Measurements from ENCODE around the gene UBE2QL1. TPM values are rescaled to one million over a fixed set of nuclear protein-coding genes. Genes with fewer than 3 reads are reported as not detected.

Gene UBE2QL1
- total RNA-seq, 2 experiments from 2014 or later = 0.10 TPM

DNA sequence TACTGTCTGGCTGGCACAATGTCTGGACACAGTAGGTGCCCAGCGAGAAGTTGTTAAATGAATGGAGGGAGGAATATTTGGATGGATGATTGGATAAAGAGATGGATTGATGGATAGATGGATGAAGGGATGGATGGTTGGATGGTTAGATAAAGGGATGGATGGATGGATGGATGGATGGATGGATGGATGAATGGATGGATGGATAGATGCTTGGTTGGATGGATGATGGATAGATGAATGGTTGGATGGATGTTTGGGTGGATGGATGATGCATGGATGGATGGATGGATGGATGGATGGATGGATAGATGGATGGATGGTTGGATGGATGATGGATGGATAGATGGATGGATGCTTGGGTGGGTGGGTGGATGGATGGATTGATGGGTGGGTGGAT is 90.4 kb downstream of the UBE2QL1 start:
- Mint-ChIP-seq H3K36me3 (ENCODE audit: low read depth) (no peaks in the 10 kb centered on the region), H3K27ac (no peak overlapping the region)
- POLR2A ChIA-PET = no interaction called here

DNA sequence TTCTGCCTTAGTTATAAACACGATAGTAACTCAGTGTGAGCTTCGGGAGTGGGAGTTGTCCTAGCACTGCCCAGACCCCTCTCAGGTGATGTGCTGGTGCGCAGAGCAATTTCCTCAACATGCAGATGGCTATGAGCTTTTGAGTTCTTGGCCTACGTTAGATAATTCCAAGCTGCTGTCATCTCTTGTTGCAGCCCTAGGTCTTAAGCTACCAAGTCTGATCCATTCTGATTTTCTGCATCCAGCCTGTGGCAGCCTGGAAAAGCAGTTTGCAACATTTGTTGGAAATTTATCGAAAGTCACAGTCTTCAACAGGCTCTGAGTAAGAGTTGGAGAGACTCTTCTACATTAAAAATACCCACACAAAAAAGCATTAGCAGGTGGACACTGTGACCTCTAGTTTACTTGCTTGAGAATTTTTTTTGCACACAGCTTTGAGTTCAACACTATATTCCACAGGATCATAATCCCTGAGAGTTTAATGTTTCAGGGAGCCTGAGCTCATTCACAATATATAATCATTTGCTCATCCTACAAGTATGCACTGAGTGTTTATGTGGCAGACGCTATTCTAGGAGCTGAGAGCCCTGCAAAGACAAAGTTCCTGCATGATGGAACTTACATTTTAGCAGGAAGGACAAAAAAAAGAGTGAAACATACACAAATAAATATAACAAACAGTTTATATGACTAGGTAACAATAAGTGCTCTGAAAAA is 91.6 kb downstream of the UBE2QL1 start:
- CTCF ChIA-PET = no interaction called here
- Mint-ChIP-seq H3K27ac (no peak overlapping the region), H3K27me3 (peaks cover 8% of the 10 kb centered on the region), H3K4me1 (no peaks in the 10 kb centered on the region), H3K36me3 (ENCODE audit: low read depth) (no peaks in the 10 kb centered on the region), H3K9me3 (no peaks in the 10 kb centered on the region), H3K4me3 (no peak overlapping the region)
- no peak for DNase-seq
- POLR2A ChIA-PET = no interaction called here

More for the DNA sequence above, 90.4 kb downstream of the UBE2QL1 start:
- Mint-ChIP-seq H3K9me3 (no peaks in the 10 kb centered on the region), H3K4me3 (no peak overlapping the region), H3K27me3 (peaks cover 14% of the 10 kb centered on the region), H3K4me1 (no peaks in the 10 kb centered on the region)
- CTCF ChIA-PET = no interaction called here
- no peak for DNase-seq

DNA sequence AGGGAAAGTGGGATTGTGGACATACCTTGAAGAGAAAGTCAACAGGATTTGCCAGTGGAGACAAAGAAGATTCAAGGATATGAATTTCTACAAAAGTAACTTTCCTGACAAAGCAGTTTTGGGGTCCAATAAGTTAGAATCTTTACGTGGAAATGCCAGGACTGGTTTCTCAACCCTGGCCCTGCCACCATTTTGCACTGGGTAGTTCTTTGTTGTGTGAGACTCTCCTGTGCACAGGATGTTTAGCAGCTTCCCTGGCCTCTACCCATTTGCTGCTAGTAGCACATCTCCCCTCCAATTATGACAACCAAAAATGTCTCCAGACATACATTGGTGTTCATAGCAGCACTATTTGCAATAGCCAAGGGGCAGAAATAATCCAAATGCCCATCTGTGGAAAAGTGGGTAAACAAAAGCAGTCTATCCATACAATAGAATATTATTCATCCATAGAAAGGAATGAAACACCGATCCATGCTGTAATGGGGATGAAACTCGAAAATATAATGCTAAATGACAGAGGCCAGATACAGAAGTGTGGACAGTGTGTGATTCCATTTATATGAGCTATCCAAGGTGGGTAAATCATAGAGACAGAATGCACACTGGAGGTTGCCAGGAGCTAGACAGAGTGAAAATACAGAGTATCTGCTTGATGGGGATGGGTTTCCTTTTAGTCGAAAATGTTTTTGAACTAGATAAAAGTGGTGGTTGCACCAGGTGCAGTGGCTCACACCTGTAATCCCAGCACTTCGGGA is 92.8 kb downstream of the UBE2QL1 start:
- Mint-ChIP-seq H3K4me3 (no peak overlapping the region), H3K36me3 (ENCODE audit: low read depth) (no peaks in the 10 kb centered on the region), H3K27ac (no peak overlapping the region), H3K4me1 (no peaks in the 10 kb centered on the region), H3K9me3 (no peaks in the 10 kb centered on the region), H3K27me3 (peaks cover 7% of the 10 kb centered on the region)
- no peak for DNase-seq
- POLR2A ChIA-PET = no interaction called here
- CTCF ChIA-PET = no interaction called here

DNA sequence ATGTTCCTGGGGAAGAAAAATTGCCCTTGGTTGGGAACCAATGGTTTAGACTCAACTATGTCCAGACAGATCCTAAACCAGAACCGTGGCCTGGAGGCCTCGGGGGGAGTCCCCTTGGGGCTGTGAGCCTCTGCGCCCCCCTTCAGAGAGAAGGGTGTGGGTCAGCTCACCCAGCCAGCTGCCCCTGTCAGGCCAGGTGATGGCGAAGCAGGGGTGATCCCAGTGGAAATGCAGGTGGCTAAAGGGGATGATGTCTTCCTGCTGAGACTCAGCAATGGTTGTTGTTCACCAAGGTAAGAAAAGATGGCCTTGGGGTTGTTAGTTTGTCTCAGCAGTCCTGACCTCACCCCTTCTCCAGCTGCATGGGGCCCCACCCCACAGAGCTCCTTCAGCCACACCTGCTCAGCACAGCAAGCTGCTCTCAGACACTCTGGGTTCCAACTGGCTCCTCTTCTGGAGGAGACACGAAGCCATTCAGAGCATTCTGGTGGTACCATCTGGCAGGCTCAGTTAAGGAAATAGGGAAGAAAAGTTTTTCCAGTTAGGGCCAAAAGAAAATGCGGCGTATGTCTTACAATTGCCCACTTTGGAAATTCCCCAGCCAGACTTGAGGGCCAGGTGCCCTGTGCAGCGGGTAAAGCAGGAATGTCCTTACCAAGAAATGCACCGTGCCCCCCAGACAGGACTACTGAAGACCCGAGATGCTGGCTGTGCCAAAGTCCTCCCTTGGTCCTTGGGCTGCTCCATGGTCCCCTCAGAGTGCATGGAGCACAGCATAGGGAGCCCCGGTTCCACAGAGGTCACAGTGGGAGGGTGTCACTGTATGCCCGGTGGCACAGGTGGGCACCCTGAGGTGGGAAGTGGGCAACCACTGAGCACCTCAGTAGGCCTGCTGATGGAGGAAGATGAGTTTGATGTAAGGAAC is 94.0 kb downstream of the UBE2QL1 start:
- Mint-ChIP-seq H3K36me3 (ENCODE audit: low read depth) (no peaks in the 10 kb centered on the region), H3K4me1 (no peaks in the 10 kb centered on the region), H3K4me3 (no peak overlapping the region), H3K9me3 (no peaks in the 10 kb centered on the region), H3K27ac (no peak overlapping the region), H3K27me3 (peaks cover 5% of the 10 kb centered on the region)
- ChIA-PET CTCF (no interaction called here), POLR2A (no interaction called here)
- no peak for DNase-seq

DNA sequence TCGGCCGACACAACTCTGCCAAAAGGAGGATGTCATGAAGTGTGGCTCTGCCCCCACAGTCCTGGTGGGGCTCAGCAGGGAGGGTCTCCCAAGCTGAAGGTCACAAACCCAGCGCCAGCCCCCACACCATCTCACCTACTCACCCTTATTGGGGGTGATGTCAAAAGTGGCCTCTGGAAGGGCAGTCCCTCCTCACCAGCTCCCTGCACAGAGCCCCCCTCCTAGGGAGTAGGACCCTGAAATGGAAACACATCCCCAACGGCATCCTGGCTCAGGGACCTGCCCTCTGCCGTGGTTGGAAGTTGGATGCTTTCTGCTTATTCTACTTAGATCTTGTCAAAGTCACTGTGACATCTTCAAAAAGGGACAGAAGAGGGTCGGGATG is 94.7 kb downstream of the UBE2QL1 start:
- no peak for DNase-seq
- H3K9me3 Mint-ChIP-seq = no peaks in the 10 kb centered on the region
- POLR2A ChIA-PET = no interaction called here
- no peaks in the 10 kb centered on the region for H3K4me1 Mint-ChIP-seq
- H3K27ac Mint-ChIP-seq = no peak overlapping the region
- CTCF ChIA-PET = no interaction called here
- H3K4me3 Mint-ChIP-seq = no peak overlapping the region
- no peaks in the 10 kb centered on the region for H3K36me3 Mint-ChIP-seq (ENCODE audit: low read depth)
- peaks cover 5% of the 10 kb centered on the region for H3K27me3 Mint-ChIP-seq

DNA sequence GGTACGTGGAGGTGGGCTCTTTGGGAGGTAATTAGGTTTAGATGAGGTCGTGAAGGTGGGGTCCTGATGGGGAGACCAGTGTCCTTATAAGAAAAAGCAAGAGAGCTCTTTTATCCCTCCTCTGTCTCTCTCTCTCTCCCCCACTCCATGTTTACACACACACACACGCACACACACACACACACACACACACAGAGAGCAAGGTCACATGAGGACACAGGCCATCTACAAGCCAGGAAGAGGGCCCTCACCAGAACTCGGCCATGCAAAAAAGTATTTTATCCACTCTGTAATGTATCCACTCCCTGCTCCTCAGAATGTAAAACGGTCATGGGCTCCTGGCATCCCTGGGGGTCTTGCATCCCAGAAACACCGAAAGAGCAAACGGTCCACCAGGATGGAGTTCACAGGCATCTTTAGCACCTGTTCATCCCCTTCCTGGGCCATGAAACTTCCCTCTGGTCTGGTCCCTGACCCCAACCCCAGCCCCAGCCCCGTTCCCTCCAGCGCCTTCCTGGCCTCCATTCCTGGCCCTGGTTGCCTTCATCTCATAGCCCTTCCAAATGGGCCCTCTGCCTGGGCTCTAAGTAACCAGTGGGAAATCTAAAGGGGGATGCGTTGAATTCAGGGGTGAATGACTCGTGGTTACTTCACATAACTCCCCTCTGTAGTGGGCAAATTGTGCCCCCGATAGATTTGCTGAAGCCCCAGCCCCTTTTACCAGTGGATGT is 95.3 kb downstream of the UBE2QL1 start:
- Mint-ChIP-seq H3K4me1 (no peaks in the 10 kb centered on the region), H3K4me3 (no peak overlapping the region), H3K9me3 (no peaks in the 10 kb centered on the region), H3K36me3 (ENCODE audit: low read depth) (no peaks in the 10 kb centered on the region), H3K27me3 (peaks cover 5% of the 10 kb centered on the region), H3K27ac (no peak overlapping the region)
- CTCF ChIA-PET = no interaction called here
- POLR2A ChIA-PET = no interaction called here
- no peak for DNase-seq

Other genes with a start within 250 kb of the UBE2QL1 start
- 10 to 100 TPM; 50.1 to 52.9 TPM for gene MED10, start 70.3 kb upstream of the UBE2QL1 start, total RNA-seq
- gene NSUN2, start 184.2 kb downstream of the UBE2QL1 start, total RNA-seq = 10 to 100 TPM; 63.5 to 73.3 TPM
- gene SRD5A1, start 184.6 kb downstream of the UBE2QL1 start, total RNA-seq = 10 to 100 TPM; 10.2 to 12.4 TPM